Mesendoderm (in vitro differentiated cells): ENCODE results near the gene RAD50.
"Not testable (repeated sequence)": the region's sequence is repeated elsewhere in the genome, so short reads cannot be mapped to it uniquely, and the experiment has no call there.

Experiments
- DNase-seq: peaks from one replicate; pipeline ENCODE4 v3.0.0; 2013
- H2AK5ac ChIP-seq: 2 replicates; pipeline ENCODE4 v1.6.1; 2013; ENCODE audit warnings: low read length, inconsistent platforms
- H2BK120ac ChIP-seq: 2 replicates; pipeline ENCODE4 v1.6.1; 2013; ENCODE audit warnings: low read depth, mild to moderate bottlenecking, low read length, moderate library complexity, mixed read lengths
- H2BK15ac ChIP-seq: replicated peaks from 2 replicates; pipeline ENCODE4 v1.6.1; 2013; ENCODE audit warnings: low read depth, mild to moderate bottlenecking, moderate library complexity
- H2BK5ac ChIP-seq: 2 replicates; pipeline ENCODE4 v1.6.1; 2013; ENCODE audit warnings: low read length, inconsistent platforms
- H3K18ac ChIP-seq: 2 replicates; pipeline ENCODE4 v1.6.1; 2013; ENCODE audit warnings: mild to moderate bottlenecking, low read length, mixed read lengths
- H3K23ac ChIP-seq: one replicate; pipeline ENCODE4 v1.6.1; 2013; ENCODE audit warnings: low read length
- H3K27ac ChIP-seq: 2 replicates; pipeline ENCODE4 v1.5.1; 2013; ENCODE audit warnings: low read depth, mild to moderate bottlenecking, inconsistent platforms, low read length, moderate library complexity
- H3K27me3 ChIP-seq: 2 replicates; pipeline ENCODE4 v1.6.1; 2013; ENCODE audit warnings: low read length, control low read depth, mild to moderate bottlenecking, inconsistent platforms; ENCODE audit not compliant: insufficient read depth, poor library complexity
- H3K36me3 ChIP-seq: 2 replicates; pipeline ENCODE4 v1.6.1; 2013; ENCODE audit warnings: low read length, inconsistent platforms; ENCODE audit not compliant: control insufficient read depth, insufficient read depth
- H3K4ac ChIP-seq: one replicate; pipeline ENCODE4 v1.6.1; 2013; ENCODE audit warnings: low read depth, mild to moderate bottlenecking, low read length, moderate library complexity
- H3K4me1 ChIP-seq: 2 replicates; pipeline ENCODE4 v1.6.1; 2013; ENCODE audit warnings: low read depth, low read length, inconsistent platforms; ENCODE audit not compliant: control insufficient read depth
- H3K4me2 ChIP-seq: 2 replicates; pipeline ENCODE4 v1.6.1; 2013; ENCODE audit warnings: low read length
- H3K4me3 ChIP-seq: 2 replicates; pipeline ENCODE4 v1.5.1; 2013; ENCODE audit warnings: mild to moderate bottlenecking, low read length
- H3K56ac ChIP-seq: one replicate; pipeline ENCODE4 v1.6.1; 2013; ENCODE audit warnings: low read length
- H3K79me1 ChIP-seq: 2 replicates; pipeline ENCODE4 v1.6.1; 2013; ENCODE audit warnings: low read length, inconsistent platforms
- H3K79me2 ChIP-seq: 2 replicates; pipeline ENCODE4 v1.6.1; 2013; ENCODE audit warnings: mild to moderate bottlenecking, low read length; ENCODE audit not compliant: control insufficient read depth, insufficient read depth
- H3K9ac ChIP-seq: 2 replicates; pipeline ENCODE4 v1.6.1; 2013; ENCODE audit warnings: low read length, inconsistent platforms
- H4K5ac ChIP-seq: one replicate; pipeline ENCODE4 v1.6.1; 2013; ENCODE audit warnings: low read length
- H4K8ac ChIP-seq: one replicate; pipeline ENCODE4 v1.6.1; 2013; ENCODE audit warnings: low read depth, mild to moderate bottlenecking, control low read depth, low read length, moderate library complexity
- WGBS: extraction: QIAGEN DNeasy Blood & Tissue Kit; methylation state at CpG from one replicate; pipeline ENCODE4 v1.1.7; 2013; ENCODE audit warnings: low lambda C conversion rate, missing lambda C conversion rate; ENCODE audit not compliant: insufficient coverage; ENCODE audit errors: extremely low coverage; 5-methylcytosine and 5-hydroxymethylcytosine counted together

The RAD50 gene

GRCh38 chr5:132547269-132547668 is 9.5 kb upstream of the RAD50 start:
- WGBS: no CpG with 5 or more reads among the region's 2 CpGs
- H2BK120ac ChIP-seq: no peak overlapping the region
- no peak overlapping the region for H3K27ac ChIP-seq
- H3K4ac ChIP-seq: no peak overlapping the region
- no peak overlapping the region for H3K18ac ChIP-seq
- H4K5ac ChIP-seq: no peak overlapping the region
- no peaks in the 10 kb centered on the region for H3K27me3 ChIP-seq
- H2BK15ac ChIP-seq: no peak overlapping the region
- no peak overlapping the region for H3K23ac ChIP-seq
- H3K56ac ChIP-seq: no peak overlapping the region
- no peak overlapping the region for H2BK5ac ChIP-seq
- no peak overlapping the region for H3K4me2 ChIP-seq
- H3K79me2 ChIP-seq: no peaks in the 10 kb centered on the region
- no peaks in the 10 kb centered on the region for H3K36me3 ChIP-seq
- DNase-seq: no peak
- no peak overlapping the region for H4K8ac ChIP-seq
- H2AK5ac ChIP-seq: no peak overlapping the region
- H3K4me3 ChIP-seq: no peak overlapping the region
- H3K4me1 ChIP-seq: no peaks in the 10 kb centered on the region
- H3K9ac ChIP-seq: no peak overlapping the region
- H3K79me1 ChIP-seq: no peaks in the 10 kb centered on the region

- H2BK5ac ChIP-seq, H2BK120ac ChIP-seq, H3K27me3 ChIP-seq, H3K79me2 ChIP-seq, H4K8ac ChIP-seq, H3K4me2 ChIP-seq, H3K56ac ChIP-seq, H3K4me3 ChIP-seq, H3K9ac ChIP-seq, H2AK5ac ChIP-seq, H3K23ac ChIP-seq, H3K79me1 ChIP-seq, H3K4me1 ChIP-seq, DNase-seq, H3K18ac ChIP-seq, H3K36me3 ChIP-seq, H4K5ac ChIP-seq, H2BK15ac ChIP-seq, H3K4ac ChIP-seq, H3K27ac ChIP-seq: not testable (repeated sequence)
- no CpG with 5 or more reads among the region's 7 CpGs for WGBS
Measured at GRCh38 chr5:132548834-132549233, 7.9 kb upstream of the RAD50 start.

- H3K4me1 ChIP-seq: no peaks in the 10 kb centered on the region
Measured at GRCh38 chr5:132549576-132549975, 7.2 kb upstream of the RAD50 start.

DNA sequence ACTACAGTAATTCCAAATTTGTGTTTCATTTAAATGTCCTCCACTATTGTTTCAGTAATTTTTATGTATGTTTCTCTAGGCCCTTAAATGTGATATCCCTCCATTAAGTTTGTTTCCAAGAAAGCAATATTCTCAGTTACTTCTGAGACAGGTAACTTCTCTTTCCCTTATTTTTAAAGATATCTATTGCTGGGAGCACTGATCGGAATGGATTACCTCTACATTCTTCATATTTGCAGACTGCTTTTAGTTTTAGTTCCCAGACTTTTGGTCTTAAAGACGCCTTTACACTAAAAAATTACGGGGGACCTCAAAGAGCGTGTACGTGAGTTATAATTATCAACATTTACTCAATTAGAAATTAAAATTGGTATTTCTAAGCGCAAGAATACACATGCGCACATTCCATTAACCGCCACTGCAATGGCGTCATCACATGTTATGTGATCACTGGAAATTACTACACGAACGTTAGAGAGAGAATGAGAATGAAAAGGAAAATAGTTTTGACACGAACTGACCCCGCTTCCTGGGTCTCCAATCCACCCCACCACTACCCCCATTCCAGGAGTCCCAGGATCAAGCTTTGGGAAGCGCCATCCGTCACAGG is 519 bp upstream of the RAD50 start:
- no peak overlapping the region for H3K18ac ChIP-seq
- H3K27ac ChIP-seq: no peak overlapping the region
- H3K79me2 ChIP-seq: no peaks in the 10 kb centered on the region
- no peak overlapping the region for H4K8ac ChIP-seq
- peak overlapping the region; percentile 58 for H3K4me3 ChIP-seq
- H3K4ac ChIP-seq: no peak overlapping the region
- H2BK15ac ChIP-seq: no peak overlapping the region
- DNase-seq: no peak
- peak overlapping the region; percentile 95 for H4K5ac ChIP-seq
- no peaks in the 10 kb centered on the region for H3K27me3 ChIP-seq
- no peaks in the 10 kb centered on the region for H3K36me3 ChIP-seq
- H3K4me1 ChIP-seq: peaks cover 2% of the 10 kb centered on the region
- H2BK120ac ChIP-seq: no peak overlapping the region
- no peak overlapping the region for H2AK5ac ChIP-seq
- no peak overlapping the region for H2BK5ac ChIP-seq
- no CpG with 5 or more reads among the region's 15 CpGs for WGBS
- peak overlapping the region; percentile 81 for H3K9ac ChIP-seq
- peak overlapping the region; percentile 79 for H3K4me2 ChIP-seq
- peaks cover 1% of the 10 kb centered on the region for H3K79me1 ChIP-seq
- H3K56ac ChIP-seq: peak overlapping the region; percentile 97
- no peak overlapping the region for H3K23ac ChIP-seq

More at GRCh38 chr5:132549576-132549975, 7.2 kb upstream of the RAD50 start:
- H3K27me3 ChIP-seq: no peaks in the 10 kb centered on the region
- H2AK5ac ChIP-seq: no peak overlapping the region
- no peaks in the 10 kb centered on the region for H3K36me3 ChIP-seq
- no peak overlapping the region for H3K18ac ChIP-seq
- no peak overlapping the region for H3K56ac ChIP-seq
- no peak overlapping the region for H2BK5ac ChIP-seq
- no peak for DNase-seq
- 100% methylated on average over 1 of the region's 2 CpGs for WGBS
- H3K4me3 ChIP-seq: no peak overlapping the region
- no peak overlapping the region for H3K9ac ChIP-seq
- H3K79me2 ChIP-seq: no peaks in the 10 kb centered on the region
- no peak overlapping the region for H2BK120ac ChIP-seq
- no peak overlapping the region for H2BK15ac ChIP-seq
- H3K23ac ChIP-seq: no peak overlapping the region
- H3K4me2 ChIP-seq: no peak overlapping the region
- H4K5ac ChIP-seq: no peak overlapping the region
- H3K27ac ChIP-seq: no peak overlapping the region
- H3K79me1 ChIP-seq: no peaks in the 10 kb centered on the region
- no peak overlapping the region for H3K4ac ChIP-seq
- no peak overlapping the region for H4K8ac ChIP-seq

GRCh38 chr5:132557478-132558172 is 848 bp downstream of the RAD50 start:
- Histone ChIP-seq H3K4me3 (peak overlapping the region; percentile 57), H3K79me2 (no peaks in the 10 kb centered on the region), H3K27ac (no peak overlapping the region), H3K4me2 (peak overlapping the region; percentile 78), H3K9ac (peak overlapping the region; percentile 81), H3K4me1 (peaks cover 2% of the 10 kb centered on the region), H3K79me1 (peaks cover 1% of the 10 kb centered on the region), H2BK5ac (no peak overlapping the region), H2AK5ac (no peak overlapping the region), H2BK15ac (no peak overlapping the region), H4K8ac (no peak overlapping the region), H3K56ac (peak overlapping the region; percentile 97), H3K23ac (no peak overlapping the region), H3K18ac (peak overlapping the region; percentile 9), H3K4ac (no peak overlapping the region), H2BK120ac (no peak overlapping the region), H3K27me3 (no peaks in the 10 kb centered on the region), H3K36me3 (no peaks in the 10 kb centered on the region), H4K5ac (no peak overlapping the region)
- WGBS: 100% methylated on average over 1 of the region's 15 CpGs
- DNase-seq: peak; percentile 78
